CD14-positive monocyte (primary cell): Measurements from ENCODE around the gene DRAP1. TPM values are rescaled to one million over a fixed set of nuclear protein-coding genes. Genes with fewer than 3 reads are reported as not detected.

ENCODE experiments used
- DNase-seq, 3 donors: peaks; one replicate each; pipeline ENCODE4 v3.0.0-alpha.2; 2011 to 2022
- H2AFZ ChIP-seq: 2 replicates; pipeline ENCODE4 v1.6.0; 2012; ENCODE audit warnings: mild to moderate bottlenecking, low read depth, low read length, inconsistent platforms; ENCODE audit not compliant: insufficient read depth, poor library complexity, severe bottlenecking
- H3K27ac ChIP-seq, 2 donors: 1 replicate in 1 of 2; 2 replicates in 1 of 2; pipeline ENCODE4 v1.5.1; 2012 to 2013; ENCODE audit warnings: low read length in 2 of 2, control low read depth in 1 of 2, inconsistent platforms in 1 of 2, low read depth in 1 of 2, mild to moderate bottlenecking in 1 of 2
- H3K27me3 ChIP-seq, 2 donors: one replicate each; pipeline versions ENCODE4 v1.6.0 to v1.6.1; 2011 to 2013; ENCODE audit warnings: low read length in 2 of 2; ENCODE audit not compliant: control insufficient read depth in 2 of 2, insufficient read depth in 2 of 2
- H3K36me3 ChIP-seq, 2 donors: replicated peaks in 1 of 2; 1 replicate in 1 of 2; 2 replicates in 1 of 2; pipeline versions ENCODE4 v1.5.1 to v1.6.1; 2012 to 2013; ENCODE audit warnings: low read length in 2 of 2, control low read depth in 1 of 2, inconsistent platforms in 1 of 2, mild to moderate bottlenecking in 1 of 2; ENCODE audit not compliant: insufficient read depth in 2 of 2, control insufficient read depth in 1 of 2
- H3K4me1 ChIP-seq, 2 donors: 1 replicate in 1 of 2; 2 replicates in 1 of 2; pipeline versions ENCODE4 v1.5.1 to v1.6.1; 2012 to 2013; ENCODE audit warnings: low read length in 2 of 2, control low read depth in 1 of 2, inconsistent platforms in 1 of 2, mild to moderate bottlenecking in 1 of 2, moderate library complexity in 1 of 2; ENCODE audit not compliant: insufficient read depth in 2 of 2, control insufficient read depth in 1 of 2
- H3K4me2 ChIP-seq: replicated peaks from 2 replicates; pipeline ENCODE3; 2012; ENCODE audit warnings: low read length, moderate library complexity, mild to moderate bottlenecking; ENCODE audit not compliant: poor library complexity, severe bottlenecking; ENCODE audit errors: extremely low read depth
- H3K4me3 ChIP-seq, 3 experiments: fragments of 200-600 bp in 1 of 3; sonication (generic) in 1 of 3; replicated peaks in 1 of 3; 1 replicate in 2 of 3; 2 replicates in 1 of 3; pipeline ENCODE4 v1.5.1; 2011 to 2013; ENCODE audit warnings: low read length in 3 of 3, mild to moderate bottlenecking in 3 of 3, control low read depth in 2 of 3, low read depth in 2 of 3, inconsistent platforms in 1 of 3, moderate library complexity in 1 of 3
- H3K79me2 ChIP-seq: 2 replicates; pipeline ENCODE4 v1.6.0; 2012; ENCODE audit warnings: mild to moderate bottlenecking, control low read depth, inconsistent platforms, low read length, moderate library complexity; ENCODE audit not compliant: insufficient read depth
- H3K9ac ChIP-seq: 2 replicates; pipeline ENCODE4 v1.6.0; 2017; ENCODE audit warnings: low read length, mild to moderate bottlenecking; ENCODE audit not compliant: insufficient read depth, poor library complexity, severe bottlenecking
- H3K9me3 ChIP-seq, 2 donors: replicated peaks in 1 of 2; 1 replicate in 1 of 2; 2 replicates in 1 of 2; pipeline versions ENCODE4 v1.5.1 to v1.6.1; 2012 to 2013; ENCODE audit warnings: low read length in 2 of 2, control low read depth in 1 of 2; ENCODE audit not compliant: control insufficient read depth in 1 of 2, insufficient read depth in 1 of 2
- H4K20me1 ChIP-seq: 2 replicates; pipeline ENCODE4 v1.6.0; 2012; ENCODE audit warnings: mild to moderate bottlenecking, low read length, control low read depth, moderate library complexity; ENCODE audit not compliant: insufficient read depth
- H3K27ac Mint-ChIP-seq, 7 donors: one replicate each; pipeline ENCODE4 v1.8.0; 2020; ENCODE audit warnings: mild to moderate bottlenecking in 7 of 7, mixed read lengths in 7 of 7, moderate library complexity in 6 of 7, inconsistent platforms in 2 of 7
- H3K27me3 Mint-ChIP-seq, 3 donors: one replicate each; pipeline ENCODE4 v1.8.0; 2021 to 2022; ENCODE audit warnings: low read depth in 3 of 3, mild to moderate bottlenecking in 3 of 3, mixed read lengths in 3 of 3, moderate library complexity in 3 of 3, inconsistent platforms in 1 of 3
- H3K36me3 Mint-ChIP-seq, 2 donors: one replicate each; pipeline ENCODE4 v1.8.0; 2020; ENCODE audit warnings: mixed read lengths in 2 of 2, inconsistent platforms in 1 of 2, mild to moderate bottlenecking in 1 of 2
- H3K4me1 Mint-ChIP-seq: one replicate; pipeline ENCODE4 v1.8.0; 2020; ENCODE audit warnings: mild to moderate bottlenecking, mixed read lengths
- H3K4me3 Mint-ChIP-seq, 2 donors: one replicate each; pipeline ENCODE4 v1.8.0; 2020; ENCODE audit warnings: mild to moderate bottlenecking in 2 of 2, mixed read lengths in 2 of 2, moderate library complexity in 1 of 2
- H3K9me3 Mint-ChIP-seq, 7 donors: one replicate each; pipeline ENCODE4 v1.8.0; 2020 to 2022; ENCODE audit warnings: mixed read lengths in 7 of 7, mild to moderate bottlenecking in 6 of 7, moderate library complexity in 6 of 7, inconsistent platforms in 2 of 7
- WGBS: methylation state at CpG from one replicate; pipeline ENCODE4 v1.1.5; 2013; ENCODE audit warnings: missing lambda C conversion rate; ENCODE audit not compliant: insufficient coverage; 5-methylcytosine and 5-hydroxymethylcytosine counted together
- intact Hi-C, 2 donors: fragments of 100-400 bp; cut with micrococcal nuclease; formaldehyde crosslinking; loops; one replicate each; pipeline versions ENCODE4 v1.15.0 to v1.15.1; 2023
- polyA plus RNA-seq, 3 donors: library from polyadenylated mRNA; depleted of rRNA in 1 of 3; unstranded in 2 of 3; stranded (reverse) in 1 of 3; fragments of 300-500 nt in 2 of 3; fragments of >200 nt in 1 of 3; fragmentation: Illumina TruSeq in 2 of 3; gene quantifications; 1 replicate in 2 of 3; 2 replicates in 1 of 3; pipeline ENCODE4 v1.2.3, GENCODE V29; 2012 to 2021
- TF ChIP-seq, protein P1 (sequence below): fragments of 200-600 bp; IDR thresholded peaks from one replicate; pipeline ENCODE4 v1.8.0; 2022; ENCODE audit warnings: antibody characterized with exemption, mild to moderate bottlenecking

DRAP1 gene
- polyA plus RNA-seq, 3 donors = 68.3 to 97.2 (median 72.1) TPM

DNA sequence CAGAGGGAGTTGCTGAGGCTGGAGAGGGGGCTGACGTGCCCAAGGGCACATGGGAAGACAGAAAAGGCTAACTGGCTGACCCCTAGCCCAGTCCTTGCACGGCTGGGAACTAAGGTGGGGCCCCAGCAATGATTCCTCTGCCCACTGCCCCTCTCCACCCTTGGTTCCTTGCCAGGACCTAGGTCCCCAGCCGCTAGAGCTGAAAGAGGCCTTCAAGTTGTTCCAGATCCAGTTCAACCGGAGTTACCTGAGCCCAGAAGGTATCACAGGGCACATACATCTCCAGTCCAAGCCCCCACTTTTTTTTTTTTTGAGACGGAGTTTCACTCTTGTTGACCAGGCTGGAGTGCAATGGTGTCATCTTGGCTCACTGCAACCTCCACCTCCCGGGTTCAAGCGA is 39.2 kb upstream of the DRAP1 start:
- H3K9me3 ChIP-seq = no peaks in the 10 kb centered on the region
- peak overlapping the region; percentile 21 for H3K9ac ChIP-seq
- Mint-ChIP-seq H3K4me3 (peak overlapping the region in 1 of 2 donors; percentile 48), H3K9me3 (peaks cover 0 to 2% (median 0%) of the 10 kb centered on the region in 7 donors), H3K27me3 (peaks cover 0 to 3% (median 2%) of the 10 kb centered on the region in 3 donors), H3K36me3 (peaks cover 27 to 34% of the 10 kb centered on the region in 2 donors), H3K4me1 (peaks cover 25% of the 10 kb centered on the region), H3K27ac (no peak overlapping the region)
- no peak for DNase-seq
- TF ChIP-seq, protein P1, sequence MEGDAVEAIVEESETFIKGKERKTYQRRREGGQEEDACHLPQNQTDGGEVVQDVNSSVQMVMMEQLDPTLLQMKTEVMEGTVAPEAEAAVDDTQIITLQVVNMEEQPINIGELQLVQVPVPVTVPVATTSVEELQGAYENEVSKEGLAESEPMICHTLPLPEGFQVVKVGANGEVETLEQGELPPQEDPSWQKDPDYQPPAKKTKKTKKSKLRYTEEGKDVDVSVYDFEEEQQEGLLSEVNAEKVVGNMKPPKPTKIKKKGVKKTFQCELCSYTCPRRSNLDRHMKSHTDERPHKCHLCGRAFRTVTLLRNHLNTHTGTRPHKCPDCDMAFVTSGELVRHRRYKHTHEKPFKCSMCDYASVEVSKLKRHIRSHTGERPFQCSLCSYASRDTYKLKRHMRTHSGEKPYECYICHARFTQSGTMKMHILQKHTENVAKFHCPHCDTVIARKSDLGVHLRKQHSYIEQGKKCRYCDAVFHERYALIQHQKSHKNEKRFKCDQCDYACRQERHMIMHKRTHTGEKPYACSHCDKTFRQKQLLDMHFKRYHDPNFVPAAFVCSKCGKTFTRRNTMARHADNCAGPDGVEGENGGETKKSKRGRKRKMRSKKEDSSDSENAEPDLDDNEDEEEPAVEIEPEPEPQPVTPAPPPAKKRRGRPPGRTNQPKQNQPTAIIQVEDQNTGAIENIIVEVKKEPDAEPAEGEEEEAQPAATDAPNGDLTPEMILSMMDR = no peak
- peak overlapping the region; percentile 65 for H2AFZ ChIP-seq
- H3K79me2 ChIP-seq = no peaks in the 10 kb centered on the region
- H3K27me3 ChIP-seq = no peaks in the 10 kb centered on the region
- 57% methylated on average over 5 of the region's 7 CpGs for WGBS
- H3K27ac ChIP-seq = no peak overlapping the region
- H3K4me3 ChIP-seq = peak overlapping the region in 1 of 3 experiments; percentile 28
- H3K4me2 ChIP-seq = peak overlapping the region; percentile 46
- peaks cover 12% of the 10 kb centered on the region for H4K20me1 ChIP-seq
- intact Hi-C loops = loop anchor here in 1 of 2 donors (5.0 kb wide), 1 partner anchor 107 kb away; no protein-coding TSS in a partner anchor
- H3K4me1 ChIP-seq = peaks cover 12 to 21% of the 10 kb centered on the region in 2 donors
- peaks cover 25 to 27% of the 10 kb centered on the region in 2 donors for H3K36me3 ChIP-seq

DNA sequence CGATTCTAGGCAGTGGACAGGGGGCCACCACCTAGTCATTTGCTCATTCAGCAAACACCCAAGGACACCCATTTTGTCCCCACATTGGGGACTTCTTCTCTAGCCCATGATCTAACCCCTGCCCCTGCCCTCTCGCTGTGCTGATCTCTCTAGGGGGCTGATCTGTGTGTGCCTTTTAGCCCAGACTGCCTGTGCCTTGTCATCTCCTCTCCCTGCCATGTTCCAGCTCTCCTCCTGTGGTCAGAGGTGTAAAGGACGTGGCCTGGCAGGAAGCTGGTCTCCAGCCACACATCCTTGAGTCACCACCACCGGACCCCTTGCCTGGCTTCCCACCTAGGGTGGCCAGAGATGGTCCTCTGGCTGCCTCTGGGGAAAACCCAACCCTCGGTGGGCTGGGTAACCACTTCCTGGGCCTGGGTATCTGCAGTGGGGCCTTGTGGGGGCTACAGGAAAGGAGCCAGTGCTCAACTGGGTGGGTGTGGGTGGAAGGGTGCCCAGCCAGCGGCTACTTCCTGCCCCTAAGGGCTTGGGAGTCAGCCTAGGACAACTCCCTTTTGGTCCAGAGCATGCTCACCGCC is 38.3 kb upstream of the DRAP1 start:
- Histone ChIP-seq H3K27me3 (no peaks in the 10 kb centered on the region), H3K4me2 (no peak overlapping the region), H4K20me1 (peaks cover 15% of the 10 kb centered on the region), H3K36me3 (peaks cover 33 to 36% of the 10 kb centered on the region in 2 donors), H3K9ac (no peak overlapping the region), H3K4me3 (no peak overlapping the region), H3K4me1 (peaks cover 12 to 23% of the 10 kb centered on the region in 2 donors), H3K9me3 (no peaks in the 10 kb centered on the region), H3K27ac (no peak overlapping the region), H3K79me2 (peaks cover 4% of the 10 kb centered on the region), H2AFZ (no peak overlapping the region)
- no peak overlapping the region for H3K4me3 Mint-ChIP-seq
- intact Hi-C loops = loop anchor here in 1 of 2 donors (5.0 kb wide), 1 partner anchor 106 kb away; no protein-coding TSS in a partner anchor
- no peak for DNase-seq
- WGBS = 43% methylated on average over 5 of the region's 7 CpGs
- H3K36me3 Mint-ChIP-seq = peaks cover 34 to 43% of the 10 kb centered on the region in 2 donors
- H3K4me1 Mint-ChIP-seq = peaks cover 25% of the 10 kb centered on the region
- peaks cover 0 to 3% (median 2%) of the 10 kb centered on the region in 3 donors for H3K27me3 Mint-ChIP-seq
- H3K9me3 Mint-ChIP-seq = peaks cover 0 to under 1% (median 0%) of the 10 kb centered on the region in 7 donors
- peak overlapping the region in 1 of 7 donors; percentile 66 for H3K27ac Mint-ChIP-seq
- TF ChIP-seq, protein P1 = no peak
